ENCODE results near the gene PTPRS. TPM values are rescaled to one million over a fixed set of nuclear protein-coding genes. Genes with fewer than 3 reads are reported as not detected.

The PTPRS gene
- total and polyA plus RNA-seq, 2 of the 13 experiments (the other 11 are each of a cell fraction or from before 2014, with no cell fraction given) = 32.7 to 43.9 TPM

- H3K4me1 ChIP-seq (ENCODE audit: insufficient read depth, low read length) = no peaks in the 10 kb centered on the region
- FAIRE-seq (no peak), ATAC-seq (no peak), DNase-seq (ENCODE audit: low spot score) (no peak)
- no peak overlapping the region for H3K4me2 ChIP-seq (ENCODE audit: low read depth, low read length)
- H3K27me3 ChIP-seq (ENCODE audit: control insufficient read depth in 1 of 2, insufficient read depth in 2 of 2, low read length in 2 of 2) = no peaks in the 10 kb centered on the region
- intact Hi-C loops (cut with micrococcal nuclease; ENCODE audit: unreplicated experiment) (no loop called here), in situ Hi-C loops (cut with HindIII; ENCODE audit: extremely low pct_ligation_motif_present, low pct_unique_long_range_greater_than_20kb) (no loop called here)
- H3K4me3 ChIP-seq (replicated peaks in 1 of 3; ENCODE audit: insufficient read depth in 1 of 3, low read depth in 2 of 3, low read length in 3 of 3) = no peak overlapping the region
- no peak overlapping the region for H3K27ac ChIP-seq (ENCODE audit: extremely low read length, insufficient read depth, low read length)
- no peak overlapping the region for H2AFZ ChIP-seq (ENCODE audit: low read length)
- H3K9ac ChIP-seq (ENCODE audit: insufficient read depth, low read depth, low read length) = no peak overlapping the region
- H3K9me3 ChIP-seq (ENCODE audit: low read length) = no peaks in the 10 kb centered on the region
- peaks cover 12% of the 10 kb centered on the region; the same call in 1 of the 2 replicates for H4K20me1 ChIP-seq (ENCODE audit: insufficient read depth, low read length)
- no TSS peak for BruUV-seq (replicated peaks)
- WGBS (ENCODE audit: low lambda C conversion rate) = 88% methylated on average over 13 of the region's 13 CpGs
- POLR2A ChIA-PET = no interaction called here
- peaks cover 0 to 3% of the 10 kb centered on the region in 2 experiments; a peak in 2 of 5 replicates for H3K36me3 ChIP-seq (replicated peaks in 1 of 2; ENCODE audit: control insufficient read depth in 1 of 2, insufficient read depth in 2 of 2, low read length in 2 of 2)
- no peak for TF ChIP-seq FOXO1 (CRISPR knock-in tag; IDR thresholded peaks at IDR 0.05)
- no peak for TF ChIP-seq SKIL (CRISPR knock-in tag; IDR thresholded peaks at IDR 0.05; ENCODE audit: borderline replicate concordance)
- peak; percentile 62; the same call in 1 of the 2 replicates for TF ChIP-seq ZBTB33 (CRISPR knock-in tag; IDR thresholded peaks at IDR 0.05)
- no peak for TF ChIP-seq NR2F6 (IDR thresholded peaks at IDR 0.05)
- TF ChIP-seq NR2F6 (CRISPR knock-in tag; IDR thresholded peaks at IDR 0.05) = no peak
- TF ChIP-seq KLF12 (CRISPR knock-in tag; IDR thresholded peaks at IDR 0.05; ENCODE audit: borderline replicate concordance) = no peak
- no peak for TF ChIP-seq ZNF276 (CRISPR knock-in tag; IDR thresholded peaks at IDR 0.05; ENCODE audit: low read depth)
- no peak for TF ChIP-seq KLF13 (CRISPR knock-in tag; IDR thresholded peaks at IDR 0.05)
- no peak for TF ChIP-seq CREB1 (IDR thresholded peaks at IDR 0.05)
- TF ChIP-seq CREB1 (CRISPR knock-in tag; IDR thresholded peaks at IDR 0.05) = no peak
- peak; percentile 90 for TF ChIP-seq ZNF629 (CRISPR knock-in tag; conservative IDR thresholded peaks at IDR 0.05)
- CTCF ChIA-PET (ENCODE audit: low intra/inter-chr PET ratio, low total read pairs) = no interaction called here
- no peaks in the 10 kb centered on the region for H3K79me2 ChIP-seq (ENCODE audit: insufficient read depth, low read length)
Measured at GRCh38 chr19:5331790-5332189, 8.8 kb downstream of the PTPRS start.

Data from HepG2 (cell line).